HepG2 (cell line): Measurements from ENCODE around the gene CCDC30. TPM values are rescaled to one million over a fixed set of nuclear protein-coding genes. Genes with fewer than 3 reads are reported as not detected.

Source experiments
- ATAC-seq: fragments of 200-7000 bp; cut with Tn5 transposase; 3 replicates; pipeline ENCODE4 v1.9.1; 2020; ENCODE audit warnings: mild to moderate bottlenecking, moderate library complexity
- BruUV-seq: library from RNA; stranded (reverse); fragments of 400-500 nt; replicated peaks from 2 replicates; lab custom pipeline; 2021; lab: Mats Ljungman, UMichigan
- CTCF ChIA-PET: fragments of 300-600 bp; formaldehyde crosslinking; extraction: SDS; loops from one replicate; lab custom pipeline; 2021; ENCODE audit warnings: low total read pairs, inconsistent platforms, low intra/inter-chr PET ratio; lab: Yijun Ruan, JAX
- POLR2A ChIA-PET: fragments of 350-600 bp; sonication (Branson Sonifier 250); formaldehyde crosslinking; loops from one replicate; lab custom pipeline; 2020; ENCODE audit warnings: antibody characterized with exemption, inconsistent platforms; lab: Yijun Ruan, JAX
- DNase-seq: peaks from one replicate; pipeline ENCODE4 v3.0.0-alpha.2; 2015; ENCODE audit warnings: low spot score
- FAIRE-seq: peaks from 3 replicates; lab custom pipeline; 2011; peaks lifted over from hg19 to GRCh38; lab: Jason Lieb, UNC
- H2AFZ ChIP-seq: one replicate; pipeline ENCODE4 v1.6.1; 2011; ENCODE audit warnings: low read length, inconsistent platforms
- H3K27ac ChIP-seq: fragments of 300-600 bp; 3 replicates; pipeline ENCODE4 v1.8.0; 2011; ENCODE audit warnings: mixed run types, mild to moderate bottlenecking, mixed read lengths, low read length, inconsistent platforms; ENCODE audit not compliant: insufficient read depth; ENCODE audit errors: extremely low read length
- H3K27me3 ChIP-seq, 2 experiments: fragments of 200-600 bp in 1 of 2; 2 replicates in 1 of 2; 3 replicates in 1 of 2; pipeline versions ENCODE4 v1.6.0 to v1.8.0; 2011; ENCODE audit warnings: low read length in 2 of 2, mild to moderate bottlenecking in 2 of 2, moderate library complexity in 2 of 2, inconsistent platforms in 1 of 2; ENCODE audit not compliant: insufficient read depth in 2 of 2, control insufficient read depth in 1 of 2
- H3K36me3 ChIP-seq, 2 experiments: fragments of 200-600 bp in 1 of 2; replicated peaks in 1 of 2; 2 replicates in 1 of 2; 3 replicates in 1 of 2; pipeline versions ENCODE4 v1.5.1 to v1.8.0; 2011; ENCODE audit warnings: low read length in 2 of 2, inconsistent platforms in 1 of 2; ENCODE audit not compliant: insufficient read depth in 2 of 2, control insufficient read depth in 1 of 2
- H3K4me1 ChIP-seq: 2 replicates; pipeline ENCODE4 v1.5.1; 2012; ENCODE audit warnings: low read length, inconsistent platforms; ENCODE audit not compliant: insufficient read depth
- H3K4me2 ChIP-seq: 2 replicates; pipeline ENCODE4 v1.6.0; 2011; ENCODE audit warnings: low read depth, low read length, inconsistent platforms
- H3K4me3 ChIP-seq, 3 experiments: fragments of 200-600 bp in 1 of 3; sonication (generic), shearing (Covaris generic) in 1 of 3; replicated peaks in 1 of 3; 2 replicates each; pipeline ENCODE4 v1.5.1; 2011 to 2016; ENCODE audit warnings: low read length in 3 of 3, inconsistent platforms in 2 of 3, low read depth in 2 of 3, mild to moderate bottlenecking in 2 of 3, control low read depth in 1 of 3, mixed read lengths in 1 of 3; ENCODE audit not compliant: insufficient read depth in 1 of 3
- H3K79me2 ChIP-seq: one replicate; pipeline ENCODE4 v1.6.1; 2011; ENCODE audit warnings: low read length, inconsistent platforms; ENCODE audit not compliant: insufficient read depth
- H3K9ac ChIP-seq: 2 replicates; pipeline ENCODE4 v1.6.0; 2011; ENCODE audit warnings: mild to moderate bottlenecking, low read depth, low read length, inconsistent platforms; ENCODE audit not compliant: insufficient read depth
- H3K9me3 ChIP-seq: 2 replicates; pipeline ENCODE4 v1.5.1; 2012; ENCODE audit warnings: mild to moderate bottlenecking, low read length
- H4K20me1 ChIP-seq: 2 replicates; pipeline ENCODE4 v1.6.0; 2011; ENCODE audit warnings: inconsistent platforms, mild to moderate bottlenecking, low read length, moderate library complexity; ENCODE audit not compliant: insufficient read depth
- JARID2 ChIP-seq: sonication (generic); formaldehyde crosslinking; IDR thresholded peaks from 2 replicates; pipeline ENCODE4 v1.8.1; 2023; ENCODE audit warnings: missing genetic modification reagents, inconsistent platforms; ENCODE audit not compliant: insufficient replicate concordance
- KLF11 ChIP-seq: IDR thresholded peaks from 2 replicates; pipeline ENCODE4 v1.6.1; 2016; ENCODE audit warnings: missing compliant biosample characterization
- MAF1 ChIP-seq: sonication (generic); formaldehyde crosslinking; IDR thresholded peaks from 2 replicates; pipeline ENCODE4 v1.5.0; 2020; ENCODE audit warnings: missing genetic modification reagents, borderline replicate concordance
- MED13 ChIP-seq: sonication (generic); formaldehyde crosslinking; IDR thresholded peaks from 2 replicates; pipeline ENCODE4 v1.5.0; 2020; ENCODE audit warnings: missing genetic modification reagents
- NRL ChIP-seq: sonication (generic); formaldehyde crosslinking; IDR thresholded peaks from 2 replicates; pipeline ENCODE4 v1.5.0; 2020; ENCODE audit warnings: missing genetic modification reagents, mild to moderate bottlenecking, moderate library complexity, borderline replicate concordance
- POLR2G ChIP-seq: fragments of 200-400 bp; formaldehyde crosslinking; IDR thresholded peaks from 2 replicates; pipeline ENCODE4 v1.6.1; 2018; ENCODE audit warnings: mild to moderate bottlenecking, low read depth, low read length, moderate library complexity
- RORA ChIP-seq: sonication (generic); formaldehyde crosslinking; IDR thresholded peaks from 2 replicates; pipeline ENCODE4 v1.5.0; 2020; ENCODE audit warnings: mild to moderate bottlenecking, missing genetic modification reagents, moderate library complexity
- SP1 ChIP-seq, 2 experiments: fragments of 450-650 bp in 1 of 2; sonication (generic) in 1 of 2; formaldehyde crosslinking in 1 of 2; IDR thresholded peaks; 2 replicates each; pipeline versions ENCODE4 v1.4.0 to v1.6.1; 2016 to 2020; ENCODE audit warnings: missing genetic modification reagents in 1 of 2
- STAT5B ChIP-seq: sonication (generic); formaldehyde crosslinking; IDR thresholded peaks from 2 replicates; pipeline ENCODE4 v1.4.0; 2020; ENCODE audit warnings: missing genetic modification reagents
- ZNF17 ChIP-seq: sonication (generic); formaldehyde crosslinking; IDR thresholded peaks from 2 replicates; pipeline ENCODE4 v1.5.0; 2020; ENCODE audit warnings: mild to moderate bottlenecking, missing genetic modification reagents
- ZNF431 ChIP-seq: sonication (generic); formaldehyde crosslinking; IDR thresholded peaks from 2 replicates; pipeline ENCODE4 v1.9.0; 2022; ENCODE audit warnings: missing genetic modification reagents, low read depth, mild to moderate bottlenecking, borderline replicate concordance
- ZNF446 ChIP-seq: sonication (generic); formaldehyde crosslinking; IDR thresholded peaks from 2 replicates; pipeline ENCODE4 v1.5.0; 2020; ENCODE audit warnings: mild to moderate bottlenecking, missing genetic modification reagents
- ZNF558 ChIP-seq: sonication (generic); formaldehyde crosslinking; IDR thresholded peaks from 2 replicates; pipeline ENCODE4 v1.9.0; 2022; ENCODE audit warnings: mild to moderate bottlenecking, missing genetic modification reagents, borderline replicate concordance
- WGBS: methylation state at CpG from one replicate; pipeline ENCODE4 v1.1.6; 2017; ENCODE audit warnings: low lambda C conversion rate; 5-methylcytosine and 5-hydroxymethylcytosine counted together
- in situ Hi-C: cut with HindIII; loops from 2 replicates; pipeline ENCODE4 v1.10.0; 2017; ENCODE audit warnings: low pct_unique_long_range_greater_than_20kb; ENCODE audit not compliant: extremely low pct_ligation_motif_present
- intact Hi-C: fragments of 100-400 bp; cut with micrococcal nuclease; formaldehyde crosslinking; loops from one replicate; pipeline ENCODE4 v1.10.0; 2022; ENCODE audit not compliant: unreplicated experiment
- polyA plus RNA-seq, 8 experiments: library from polyadenylated mRNA; depleted of rRNA in 3 of 8; stranded (reverse) in 7 of 8; unstranded in 1 of 8; fragments of >200 nt; fragmentation: Illumina TruSeq in 4 of 8; extraction: Trizol in 4 of 8; gene quantifications; 2 replicates each; pipeline versions ENCODE4 v1.2.1 to v1.2.3, GENCODE V29; 2011 to 2016; ENCODE audit warnings: low read depth in 4 of 8, missing spikeins in 1 of 8, mixed read lengths in 1 of 8; ENCODE audit not compliant: insufficient read depth in 1 of 8
- total RNA-seq, 5 experiments: library from RNA; depleted of rRNA; stranded (reverse); fragments of >200 nt; fragmentation: Illumina TruSeq; extraction: Trizol; gene quantifications; 2 replicates each; pipeline ENCODE4 v1.2.3, GENCODE V29; 2016; ENCODE audit warnings: low read depth in 1 of 5
- TF ChIP-seq, protein P1 (sequence below): IDR thresholded peaks from 2 replicates; pipeline ENCODE4 v1.6.1; 2016; ENCODE audit warnings: low read depth, control low read depth

CCDC30 gene
- total and polyA plus RNA-seq, 2 of the 13 experiments (the other 11 are each of a cell fraction or from before 2014, with no cell fraction given), result 0.25 to 0.77 TPM

DNA sequence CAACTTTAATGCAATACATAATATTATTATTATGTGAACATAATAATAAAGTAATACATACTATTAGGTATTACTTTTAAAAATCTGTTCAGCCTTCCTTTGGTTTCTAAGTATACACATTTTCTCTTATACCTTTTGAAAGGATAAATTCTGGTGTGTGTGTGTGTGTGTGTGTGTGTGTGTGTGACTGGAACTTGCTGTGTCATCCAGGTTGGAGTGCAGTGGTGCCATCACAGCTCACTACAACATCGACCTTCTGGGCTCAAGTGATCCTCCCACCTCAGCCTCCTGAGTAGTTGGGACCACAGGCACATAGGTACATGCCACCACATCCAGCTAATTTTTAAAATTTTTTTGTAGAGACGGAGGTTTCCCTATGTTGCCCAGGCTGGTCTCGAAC, 88.5 kb downstream of the CCDC30 start (continued):
- TF ChIP-seq SP1 (IDR thresholded peaks at IDR 0.05) (no peak), SP1 (CRISPR knock-in tag; IDR thresholded peaks at IDR 0.05) (no peak), MED13 (CRISPR knock-in tag) (no peak), ZNF17 (no peak)

DNA sequence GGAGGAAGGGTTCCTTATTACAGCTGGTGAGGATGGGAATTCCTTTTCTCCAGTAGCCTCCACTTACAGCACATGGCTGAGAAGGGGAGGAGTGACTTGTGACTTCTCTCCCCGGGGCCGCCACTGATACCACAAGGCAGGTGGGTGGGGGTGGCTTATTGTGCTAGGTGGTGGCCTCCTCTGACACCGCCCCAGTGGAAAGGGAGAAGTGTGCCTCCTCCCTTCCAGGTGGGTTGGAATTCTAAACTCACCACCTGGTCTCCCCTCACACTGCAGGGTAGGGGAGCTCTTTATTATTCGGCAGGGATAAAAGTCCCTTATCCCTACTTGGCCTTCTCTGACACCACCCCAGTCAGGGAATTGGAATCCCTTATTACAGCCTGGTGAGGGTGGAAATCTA, 89.5 kb downstream of the CCDC30 start:
- ATAC-seq (no peak), FAIRE-seq (no peak)
- POLR2A ChIA-PET, result no interaction called here

More for the DNA sequence above, 89.5 kb downstream of the CCDC30 start:
- Histone ChIP-seq H3K9ac (no peak overlapping the region), H4K20me1 (no peaks in the 10 kb centered on the region), H2AFZ (no peak overlapping the region), H3K27me3 (no peaks in the 10 kb centered on the region; a peak in 1 of 5 replicates), H3K9me3 (no peaks in the 10 kb centered on the region), H3K4me1 (peaks cover 7% of the 10 kb centered on the region), H3K27ac (no peak overlapping the region), H3K4me2 (no peak overlapping the region), H3K79me2 (no peaks in the 10 kb centered on the region), H3K4me3 (no peak overlapping the region), H3K36me3 (no peaks in the 10 kb centered on the region)
- 57% methylated on average over 3 of the region's 4 CpGs for WGBS
- no peak for DNase-seq
- CTCF ChIA-PET, result no interaction called here
- BruUV-seq, result no TSS peak
- TF ChIP-seq ZNF446, result no peak
- TF ChIP-seq RORA (CRISPR knock-in tag), result no peak
- TF ChIP-seq JARID2 (CRISPR knock-in tag), result no peak
- no peak for TF ChIP-seq POLR2G
- no peak for TF ChIP-seq ZNF558 (CRISPR knock-in tag)
- TF ChIP-seq MAF1 (CRISPR knock-in tag), result no peak
- TF ChIP-seq KLF11 (CRISPR knock-in tag), result no peak
- TF ChIP-seq ZNF431 (CRISPR knock-in tag), result no peak
- TF ChIP-seq, protein P1, sequence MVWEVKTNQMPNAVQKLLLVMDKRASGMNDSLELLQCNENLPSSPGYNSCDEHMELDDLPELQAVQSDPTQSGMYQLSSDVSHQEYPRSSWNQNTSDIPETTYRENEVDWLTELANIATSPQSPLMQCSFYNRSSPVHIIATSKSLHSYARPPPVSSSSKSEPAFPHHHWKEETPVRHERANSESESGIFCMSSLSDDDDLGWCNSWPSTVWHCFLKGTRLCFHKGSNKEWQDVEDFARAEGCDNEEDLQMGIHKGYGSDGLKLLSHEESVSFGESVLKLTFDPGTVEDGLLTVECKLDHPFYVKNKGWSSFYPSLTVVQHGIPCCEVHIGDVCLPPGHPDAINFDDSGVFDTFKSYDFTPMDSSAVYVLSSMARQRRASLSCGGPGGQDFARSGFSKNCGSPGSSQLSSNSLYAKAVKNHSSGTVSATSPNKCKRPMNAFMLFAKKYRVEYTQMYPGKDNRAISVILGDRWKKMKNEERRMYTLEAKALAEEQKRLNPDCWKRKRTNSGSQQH (CRISPR knock-in tag), result no peak
- TF ChIP-seq NRL (CRISPR knock-in tag), result no peak
- TF ChIP-seq STAT5B, result no peak
- in situ Hi-C loops, result no loop called here
- intact Hi-C loops, result no loop called here
